Loucy (cell line): ENCODE results near the gene PKN1.

ENCODE experiments used
- EZH2phosphoT487 ChIP-seq: fragments of 200-600 bp; IDR thresholded peaks from 2 replicates; pipeline ENCODE4 v1.6.1; 2018; ENCODE audit warnings: antibody characterized with exemption, mild to moderate bottlenecking, moderate library complexity, borderline replicate concordance
- TF ChIP-seq, protein P1 (sequence below): fragments of 200-600 bp; sonication (generic); conservative IDR thresholded peaks from 2 replicates; pipeline ENCODE4 v1.5.1; 2014; ENCODE audit warnings: mild to moderate bottlenecking, antibody characterized with exemption, low read length

DNA sequence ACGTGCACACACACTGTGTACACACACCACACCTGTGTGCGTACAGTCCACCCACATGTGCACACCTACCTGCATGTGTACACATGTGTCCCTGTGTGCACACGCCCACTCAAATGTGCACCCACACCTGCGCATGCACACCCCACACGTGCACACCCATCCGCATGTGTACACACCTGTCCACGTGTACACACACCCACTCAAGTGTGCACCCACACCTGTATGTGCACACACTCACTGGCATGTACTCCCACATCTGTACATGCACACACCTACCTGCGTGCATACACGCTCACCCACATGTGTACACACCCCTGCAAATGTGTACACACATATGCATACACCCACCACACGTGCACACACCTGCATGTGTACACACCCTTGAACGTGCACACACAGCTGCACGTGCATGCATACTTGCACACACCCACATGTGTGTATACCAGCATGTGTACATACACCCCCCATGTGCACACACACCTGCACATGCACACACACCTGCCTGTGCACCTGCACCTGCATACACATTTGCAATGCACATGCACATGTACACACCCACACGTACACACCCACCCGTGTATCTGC is 10.6 kb downstream of the PKN1 start:
- TF ChIP-seq, protein P1, sequence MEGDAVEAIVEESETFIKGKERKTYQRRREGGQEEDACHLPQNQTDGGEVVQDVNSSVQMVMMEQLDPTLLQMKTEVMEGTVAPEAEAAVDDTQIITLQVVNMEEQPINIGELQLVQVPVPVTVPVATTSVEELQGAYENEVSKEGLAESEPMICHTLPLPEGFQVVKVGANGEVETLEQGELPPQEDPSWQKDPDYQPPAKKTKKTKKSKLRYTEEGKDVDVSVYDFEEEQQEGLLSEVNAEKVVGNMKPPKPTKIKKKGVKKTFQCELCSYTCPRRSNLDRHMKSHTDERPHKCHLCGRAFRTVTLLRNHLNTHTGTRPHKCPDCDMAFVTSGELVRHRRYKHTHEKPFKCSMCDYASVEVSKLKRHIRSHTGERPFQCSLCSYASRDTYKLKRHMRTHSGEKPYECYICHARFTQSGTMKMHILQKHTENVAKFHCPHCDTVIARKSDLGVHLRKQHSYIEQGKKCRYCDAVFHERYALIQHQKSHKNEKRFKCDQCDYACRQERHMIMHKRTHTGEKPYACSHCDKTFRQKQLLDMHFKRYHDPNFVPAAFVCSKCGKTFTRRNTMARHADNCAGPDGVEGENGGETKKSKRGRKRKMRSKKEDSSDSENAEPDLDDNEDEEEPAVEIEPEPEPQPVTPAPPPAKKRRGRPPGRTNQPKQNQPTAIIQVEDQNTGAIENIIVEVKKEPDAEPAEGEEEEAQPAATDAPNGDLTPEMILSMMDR: no peak
- TF ChIP-seq EZH2phosphoT487: no peak
